ENCODE data around the gene CCL26.
"Not testable (repeated sequence)": the region's sequence is repeated elsewhere in the genome, so short reads cannot be mapped to it uniquely, and the experiment has no call there.

DNA sequence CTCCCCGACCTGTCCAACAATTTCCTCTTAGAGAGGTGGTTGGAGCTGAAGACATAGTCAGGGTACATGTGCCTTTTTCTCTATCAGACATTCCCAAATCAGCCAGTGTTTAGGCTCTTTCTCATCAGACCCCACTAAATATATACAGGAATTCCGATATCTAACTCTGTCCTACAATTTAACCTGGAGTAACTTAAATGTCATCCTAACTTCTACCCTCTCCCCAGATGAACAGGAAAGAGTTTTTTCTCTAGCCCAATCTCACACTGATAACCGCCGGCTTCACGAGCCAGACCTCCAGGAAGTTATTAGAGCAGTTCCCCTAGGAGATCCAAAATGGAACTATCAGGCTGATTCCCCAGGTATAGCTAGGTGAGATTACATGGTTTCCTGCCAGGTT, 11.0 kb upstream of the CCL26 start:
- TF ChIP-seq BHLHE40 (IDR thresholded peaks at IDR 0.05; ENCODE audit: low read depth, low read length); SMC3 (IDR thresholded peaks at IDR 0.05; ENCODE audit: low read depth, low read length); POLR2A (IDR thresholded peaks at IDR 0.05; ENCODE audit: low read depth, low read length); MAZ (IDR thresholded peaks at IDR 0.05; ENCODE audit: borderline replicate concordance, low read depth, low read length); CEBPB (IDR thresholded peaks at IDR 0.05; ENCODE audit: low read depth, low read length): not testable (repeated sequence)
